ENCODE results near the gene KRT4.

The KRT4 gene

DNA sequence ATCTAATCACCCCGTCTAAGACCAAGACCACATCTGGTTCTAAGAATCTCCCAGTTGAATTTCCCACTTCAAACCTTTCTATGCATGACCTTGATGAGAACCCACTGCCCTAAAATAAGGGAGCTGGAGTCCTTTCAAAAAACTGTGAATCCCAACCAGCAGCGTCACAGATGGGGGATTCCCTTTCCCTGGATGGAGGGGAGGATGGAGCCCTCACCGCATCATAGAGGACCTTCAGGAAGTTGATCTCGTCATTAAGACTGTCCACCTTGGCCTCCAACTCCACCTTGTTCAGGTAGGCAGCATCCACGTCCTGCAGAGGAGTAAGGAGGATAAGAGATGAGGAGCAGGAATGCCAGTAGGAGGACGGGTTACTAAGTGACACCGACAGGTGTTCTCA lies 4.8 kb downstream of the KRT4 start:
- Histone ChIP-seq H3K4me1 (ENCODE audit: control insufficient read depth in 1 of 2, insufficient read depth in 2 of 2, low read length in 2 of 2) (no peaks in the 10 kb centered on the region), H3K18ac (ENCODE audit: low read length) (no peak overlapping the region), H4K8ac (ENCODE audit: low read depth, low read length) (no peak overlapping the region), H3K14ac (ENCODE audit: low read length) (no peak overlapping the region), H2BK120ac (ENCODE audit: insufficient read depth, low read length, poor library complexity) (no peak overlapping the region), H4K12ac (ENCODE audit: low read depth, low read length) (no peak overlapping the region), H3K4ac (ENCODE audit: low read depth, low read length) (no peak overlapping the region), H4K91ac (ENCODE audit: low read depth, low read length) (no peak overlapping the region), H3K79me1 (ENCODE audit: low read length) (no peaks in the 10 kb centered on the region), H3K27ac (ENCODE audit: low read depth, low read length) (no peak overlapping the region), H3K9ac (ENCODE audit: low read length) (no peak overlapping the region), H2BK12ac (ENCODE audit: low read length) (no peak overlapping the region), H2BK5ac (ENCODE audit: low read depth, low read length, poor library complexity) (no peak overlapping the region), H3K4me2 (ENCODE audit: low read length) (no peak overlapping the region), H3K27me3 (ENCODE audit: insufficient read depth, low read length) (no peaks in the 10 kb centered on the region), H3K79me2 (ENCODE audit: control insufficient read depth, insufficient read depth, low read length, poor library complexity) (no peaks in the 10 kb centered on the region), H3K4me3 (ENCODE audit: low read depth, low read length) (no peak overlapping the region), H2AK5ac (ENCODE audit: low read length) (no peak overlapping the region), H3K9me3 (ENCODE audit: insufficient read depth, low read depth, low read length) (peaks cover 4% of the 10 kb centered on the region), H2AFZ (ENCODE audit: insufficient read depth, low read length, poor library complexity) (no peak overlapping the region), H3K36me3 (ENCODE audit: control insufficient read depth in 1 of 2, insufficient read depth in 2 of 2, low read length in 2 of 2) (no peaks in the 10 kb centered on the region), H3K23ac (ENCODE audit: low read length) (no peak overlapping the region)
- no peak for DNase-seq
- no CpG with 5 or more reads among the region's 7 CpGs for WGBS (ENCODE audit: extremely low coverage, insufficient coverage, insufficient read length)

DNA sequence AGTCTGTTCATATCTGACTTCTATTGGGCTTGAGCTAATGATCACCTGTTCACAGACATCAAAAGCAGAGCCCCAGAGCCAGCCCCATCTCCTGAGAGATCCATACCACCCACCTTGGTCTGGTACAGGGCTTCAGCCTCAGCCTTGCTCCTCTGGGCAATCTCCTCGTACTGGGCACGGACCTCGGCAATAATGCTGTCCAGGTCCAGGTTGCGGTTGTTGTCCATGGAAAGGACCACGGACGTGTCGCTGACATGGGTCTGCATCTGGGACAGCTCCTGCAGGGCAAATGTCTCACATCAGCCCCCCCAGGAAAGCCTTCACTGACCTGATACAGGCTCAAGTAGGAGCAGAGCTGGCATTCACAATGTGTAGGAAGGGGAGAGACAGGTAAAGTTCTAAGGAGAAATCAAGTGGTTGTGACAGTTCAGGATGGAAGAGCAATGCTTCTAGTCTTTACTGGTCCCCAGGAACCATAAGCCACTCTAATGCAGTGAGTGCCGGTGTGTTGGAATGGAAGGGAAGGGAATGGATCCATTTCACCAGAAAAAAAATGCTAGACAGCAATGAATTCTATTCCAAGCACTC lies 5.2 kb downstream of the KRT4 start:
- no peak overlapping the region for H4K91ac ChIP-seq (ENCODE audit: low read depth, low read length)
- no peaks in the 10 kb centered on the region for H3K4me1 ChIP-seq (ENCODE audit: control insufficient read depth in 1 of 2, insufficient read depth in 2 of 2, low read length in 2 of 2)
- H3K4ac ChIP-seq (ENCODE audit: low read depth, low read length): no peak overlapping the region
- no peak overlapping the region for H2BK5ac ChIP-seq (ENCODE audit: low read depth, low read length, poor library complexity)
- no peak for DNase-seq
- H3K9me3 ChIP-seq (ENCODE audit: insufficient read depth, low read depth, low read length): peaks cover 4% of the 10 kb centered on the region
- H4K8ac ChIP-seq (ENCODE audit: low read depth, low read length): no peak overlapping the region
- no peak overlapping the region for H2BK120ac ChIP-seq (ENCODE audit: insufficient read depth, low read length, poor library complexity)
- no peak overlapping the region for H3K23ac ChIP-seq (ENCODE audit: low read length)
- H3K14ac ChIP-seq (ENCODE audit: low read length): no peak overlapping the region
- no peak overlapping the region for H2AFZ ChIP-seq (ENCODE audit: insufficient read depth, low read length, poor library complexity)
- no peaks in the 10 kb centered on the region for H3K27me3 ChIP-seq (ENCODE audit: insufficient read depth, low read length)
- WGBS (ENCODE audit: extremely low coverage, insufficient coverage, insufficient read length): no CpG with 5 or more reads among the region's 8 CpGs
- H3K18ac ChIP-seq (ENCODE audit: low read length): no peak overlapping the region
- H2BK12ac ChIP-seq (ENCODE audit: low read length): no peak overlapping the region
- no peak overlapping the region for H3K9ac ChIP-seq (ENCODE audit: low read length)
- no peak overlapping the region for H4K12ac ChIP-seq (ENCODE audit: low read depth, low read length)
- no peaks in the 10 kb centered on the region for H3K79me2 ChIP-seq (ENCODE audit: control insufficient read depth, insufficient read depth, low read length, poor library complexity)
- H2AK5ac ChIP-seq (ENCODE audit: low read length): no peak overlapping the region
- no peaks in the 10 kb centered on the region for H3K79me1 ChIP-seq (ENCODE audit: low read length)
- H3K27ac ChIP-seq (ENCODE audit: low read depth, low read length): no peak overlapping the region
- no peaks in the 10 kb centered on the region for H3K36me3 ChIP-seq (ENCODE audit: control insufficient read depth in 1 of 2, insufficient read depth in 2 of 2, low read length in 2 of 2)
- H3K4me3 ChIP-seq (ENCODE audit: low read depth, low read length): no peak overlapping the region
- H3K4me2 ChIP-seq (ENCODE audit: low read length): no peak overlapping the region

DNA sequence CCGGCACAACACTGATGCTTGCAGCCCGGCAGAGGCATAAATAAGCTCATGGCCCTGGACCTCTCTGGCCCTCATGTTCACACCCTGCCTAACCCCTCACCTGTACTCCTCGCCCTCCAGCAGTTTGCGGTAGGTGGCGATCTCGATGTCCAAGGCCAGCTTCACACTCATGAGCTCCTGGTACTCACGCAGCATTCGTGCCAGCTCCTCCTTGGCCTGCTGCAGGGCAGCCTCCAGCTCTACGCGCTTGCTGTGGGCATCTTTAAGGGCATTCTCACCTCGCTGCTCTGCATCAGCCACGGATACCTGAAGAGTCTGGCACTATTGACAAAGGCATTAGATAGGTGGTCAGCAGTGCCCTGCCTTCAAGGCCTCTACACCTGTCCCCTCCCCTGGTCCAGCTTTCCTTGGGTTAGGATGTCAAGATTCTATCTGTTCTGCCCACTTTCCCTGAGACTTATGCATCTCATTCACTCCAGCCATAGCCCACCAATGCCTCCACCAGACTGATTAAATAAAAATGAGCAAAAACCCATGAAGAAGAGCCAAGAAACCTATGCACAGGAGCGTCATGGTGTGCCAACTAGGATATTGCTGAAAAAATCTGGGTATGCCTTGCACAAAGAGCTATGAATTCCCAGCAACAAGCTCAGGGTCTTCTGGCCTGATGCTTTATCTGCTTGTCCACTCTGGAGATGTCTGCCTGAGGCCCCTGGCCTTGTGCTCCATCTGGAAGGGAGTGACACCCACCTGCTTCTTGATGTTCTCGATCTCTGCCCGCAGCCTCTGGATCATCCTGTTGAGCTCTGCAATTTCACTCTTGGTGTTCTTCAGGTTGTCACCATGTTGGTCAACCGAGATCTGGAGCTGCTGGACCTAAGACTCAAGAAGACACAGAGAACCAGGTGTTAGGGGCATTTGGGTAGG lies 6.1 kb downstream of the KRT4 start:
- H4K91ac ChIP-seq (ENCODE audit: low read depth, low read length): no peak overlapping the region
- no peak overlapping the region for H3K27ac ChIP-seq (ENCODE audit: low read depth, low read length)

DNA sequence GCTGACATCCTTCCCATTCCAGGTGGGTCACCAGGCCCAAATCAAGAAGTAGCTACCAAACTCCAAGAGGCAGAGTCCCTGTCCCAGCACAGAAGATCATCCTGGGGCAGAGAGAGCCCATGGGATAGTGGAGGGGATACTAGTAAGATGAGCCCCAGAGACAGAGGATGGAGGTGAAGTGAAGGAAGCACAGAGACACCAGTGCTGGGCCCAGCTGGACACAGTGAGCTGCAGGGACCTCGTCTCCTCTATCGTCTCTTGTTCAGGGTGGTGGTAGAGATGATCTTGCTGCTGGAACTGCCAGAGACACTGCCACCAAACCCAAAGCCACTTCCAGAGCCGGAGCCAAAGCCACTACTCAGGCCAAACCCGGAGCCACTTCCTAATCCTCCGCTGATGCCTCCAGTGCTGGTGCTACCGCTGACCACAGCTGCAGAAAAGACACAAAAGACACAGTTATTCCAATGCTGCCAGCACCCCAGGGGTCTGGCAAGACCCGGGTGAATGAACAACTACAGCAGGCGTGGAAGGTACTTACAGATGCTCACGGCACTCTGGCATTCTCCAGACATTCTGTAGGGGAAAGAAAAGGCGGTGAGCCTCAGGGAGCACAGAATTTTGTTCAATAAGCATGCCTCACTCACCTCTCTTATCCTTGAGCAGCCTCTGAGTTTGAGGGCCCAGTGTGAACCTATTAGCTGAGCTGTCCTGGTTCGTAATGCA lies 6.9 kb downstream of the KRT4 start:
- H3K79me2 ChIP-seq (ENCODE audit: control insufficient read depth, insufficient read depth, low read length, poor library complexity): no peaks in the 10 kb centered on the region

More for the DNA sequence above, 6.1 kb downstream of the KRT4 start:
- Histone ChIP-seq H3K4me3 (ENCODE audit: low read depth, low read length) (no peak overlapping the region), H3K14ac (ENCODE audit: low read length) (no peak overlapping the region), H3K9ac (ENCODE audit: low read length) (no peak overlapping the region), H2BK120ac (ENCODE audit: insufficient read depth, low read length, poor library complexity) (no peak overlapping the region), H3K4me1 (ENCODE audit: control insufficient read depth in 1 of 2, insufficient read depth in 2 of 2, low read length in 2 of 2) (no peaks in the 10 kb centered on the region), H2BK12ac (ENCODE audit: low read length) (no peak overlapping the region), H3K79me1 (ENCODE audit: low read length) (no peaks in the 10 kb centered on the region), H3K4me2 (ENCODE audit: low read length) (no peak overlapping the region), H3K36me3 (ENCODE audit: control insufficient read depth in 1 of 2, insufficient read depth in 2 of 2, low read length in 2 of 2) (no peaks in the 10 kb centered on the region), H3K18ac (ENCODE audit: low read length) (no peak overlapping the region), H2AFZ (ENCODE audit: insufficient read depth, low read length, poor library complexity) (no peak overlapping the region), H3K79me2 (ENCODE audit: control insufficient read depth, insufficient read depth, low read length, poor library complexity) (no peaks in the 10 kb centered on the region), H2BK5ac (ENCODE audit: low read depth, low read length, poor library complexity) (no peak overlapping the region), H3K9me3 (ENCODE audit: insufficient read depth, low read depth, low read length) (peaks cover 4% of the 10 kb centered on the region), H4K12ac (ENCODE audit: low read depth, low read length) (no peak overlapping the region), H4K8ac (ENCODE audit: low read depth, low read length) (no peak overlapping the region), H3K27me3 (ENCODE audit: insufficient read depth, low read length) (no peaks in the 10 kb centered on the region), H3K23ac (ENCODE audit: low read length) (no peak overlapping the region), H3K4ac (ENCODE audit: low read depth, low read length) (no peak overlapping the region), H2AK5ac (ENCODE audit: low read length) (no peak overlapping the region)
- no peak for DNase-seq
- no CpG with 5 or more reads among the region's 16 CpGs for WGBS (ENCODE audit: extremely low coverage, insufficient coverage, insufficient read length)

More for the DNA sequence above, 6.9 kb downstream of the KRT4 start:
- Histone ChIP-seq H3K4me2 (ENCODE audit: low read length) (no peak overlapping the region), H3K18ac (ENCODE audit: low read length) (no peak overlapping the region), H2AFZ (ENCODE audit: insufficient read depth, low read length, poor library complexity) (no peak overlapping the region), H2AK5ac (ENCODE audit: low read length) (no peak overlapping the region), H4K8ac (ENCODE audit: low read depth, low read length) (no peak overlapping the region), H3K23ac (ENCODE audit: low read length) (no peak overlapping the region), H3K9me3 (ENCODE audit: insufficient read depth, low read depth, low read length) (peaks cover 4% of the 10 kb centered on the region), H2BK12ac (ENCODE audit: low read length) (no peak overlapping the region), H4K91ac (ENCODE audit: low read depth, low read length) (no peak overlapping the region), H3K79me1 (ENCODE audit: low read length) (no peaks in the 10 kb centered on the region), H2BK5ac (ENCODE audit: low read depth, low read length, poor library complexity) (no peak overlapping the region), H3K27me3 (ENCODE audit: insufficient read depth, low read length) (no peaks in the 10 kb centered on the region), H2BK120ac (ENCODE audit: insufficient read depth, low read length, poor library complexity) (no peak overlapping the region), H3K14ac (ENCODE audit: low read length) (no peak overlapping the region), H3K27ac (ENCODE audit: low read depth, low read length) (no peak overlapping the region), H4K12ac (ENCODE audit: low read depth, low read length) (no peak overlapping the region), H3K9ac (ENCODE audit: low read length) (no peak overlapping the region), H3K4ac (ENCODE audit: low read depth, low read length) (no peak overlapping the region), H3K36me3 (ENCODE audit: control insufficient read depth in 1 of 2, insufficient read depth in 2 of 2, low read length in 2 of 2) (no peaks in the 10 kb centered on the region), H3K4me3 (ENCODE audit: low read depth, low read length) (no peak overlapping the region), H3K4me1 (ENCODE audit: control insufficient read depth in 1 of 2, insufficient read depth in 2 of 2, low read length in 2 of 2) (no peaks in the 10 kb centered on the region)
- no peak for DNase-seq
- WGBS (ENCODE audit: extremely low coverage, insufficient coverage, insufficient read length): no CpG with 5 or more reads among the region's 11 CpGs
